H7 (cell line): ENCODE measurements around the gene SEC31A. TPM values are rescaled to one million over a fixed set of nuclear protein-coding genes. Genes with fewer than 3 reads are reported as not detected.
"Not testable (repeated sequence)": the region's sequence is repeated elsewhere in the genome, so short reads cannot be mapped to it uniquely, and the experiment has no call there.

Experiments used
- DNase-seq: peaks from one replicate; pipeline ENCODE4 v3.0.0; 2012
- H3K27me3 ChIP-seq: 2 replicates; pipeline ENCODE4 v1.6.0; 2011; ENCODE audit warnings: mild to moderate bottlenecking, low read length; ENCODE audit not compliant: control insufficient read depth, insufficient read depth
- H3K36me3 ChIP-seq: replicated peaks from 2 replicates; pipeline ENCODE4 v1.5.1; 2011; ENCODE audit warnings: low read length; ENCODE audit not compliant: control insufficient read depth, insufficient read depth
- H3K4me3 ChIP-seq: 2 replicates; pipeline ENCODE4 v1.5.1; 2011; ENCODE audit warnings: low read depth, mild to moderate bottlenecking, control low read depth, low read length, moderate library complexity; ENCODE audit not compliant: insufficient read depth
- total RNA-seq: library from RNA; depleted of rRNA; stranded (reverse); fragments of >200 nt; shearing (Covaris generic); gene quantifications from 2 replicates; pipeline ENCODE4 v1.2.3, GENCODE V29; 2014

The SEC31A gene
- total RNA-seq, 1 experiment from 2014 or later, result 117 TPM

GRCh38 chr4:82868572-82868971, 22.4 kb downstream of the SEC31A start:
- H3K27me3 ChIP-seq, result no peaks in the 10 kb centered on the region
- H3K4me3 ChIP-seq, result no peak overlapping the region
- no peak for DNase-seq
- H3K36me3 ChIP-seq, result peaks cover 28% of the 10 kb centered on the region

- Histone ChIP-seq H3K27me3 (no peaks in the 10 kb centered on the region), H3K36me3 (peaks cover 29% of the 10 kb centered on the region), H3K4me3 (no peak overlapping the region)
- no peak for DNase-seq
These were observed 24.1 kb downstream of the SEC31A start for GRCh38 chr4:82866706-82867385.

DNA sequence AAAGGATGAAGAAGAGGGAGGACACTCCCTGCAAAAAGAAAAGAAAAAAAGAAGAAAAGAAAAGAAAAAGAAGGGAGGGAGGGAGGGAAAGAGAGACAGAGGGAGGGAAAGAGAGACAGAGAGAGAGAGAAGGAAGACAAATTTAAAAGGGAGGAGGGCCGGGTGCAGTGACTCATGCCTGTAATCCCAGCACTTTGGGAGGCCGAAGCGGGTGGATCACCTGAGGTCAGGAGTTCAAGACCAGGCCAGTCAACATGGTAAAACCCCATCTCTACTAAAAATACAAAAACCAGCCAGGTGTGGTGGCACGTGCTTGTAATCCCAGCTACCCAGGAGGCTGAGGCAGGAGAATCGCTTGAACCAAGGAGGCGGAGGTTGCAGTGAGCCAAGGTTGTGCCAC, 24.9 kb downstream of the SEC31A start:
- peaks cover 24% of the 10 kb centered on the region for H3K36me3 ChIP-seq
- H3K4me3 ChIP-seq, H3K27me3 ChIP-seq, DNase-seq: not testable (repeated sequence)

DNA sequence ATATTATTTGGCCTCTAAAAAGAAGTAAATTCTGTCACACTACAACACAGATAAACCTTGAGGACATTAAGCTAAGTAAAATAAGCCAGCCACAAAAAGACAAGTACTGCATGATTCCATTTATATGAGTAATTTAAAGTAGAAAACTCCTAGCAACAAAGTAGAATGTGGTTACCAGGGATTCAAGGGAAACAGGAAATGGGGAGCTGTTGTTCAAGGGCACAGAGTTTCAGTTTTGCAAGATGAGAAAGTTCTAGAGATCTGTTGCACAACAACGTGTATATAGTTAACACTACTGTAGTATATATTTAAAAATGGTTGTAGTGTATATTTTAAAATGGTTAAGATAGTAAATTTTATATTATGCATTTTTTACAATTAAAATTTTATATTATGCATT, 25.4 kb downstream of the SEC31A start:
- no peaks in the 10 kb centered on the region for H3K27me3 ChIP-seq
- peaks cover 20% of the 10 kb centered on the region for H3K36me3 ChIP-seq
- no peak for DNase-seq
- H3K4me3 ChIP-seq, result no peak overlapping the region

DNA sequence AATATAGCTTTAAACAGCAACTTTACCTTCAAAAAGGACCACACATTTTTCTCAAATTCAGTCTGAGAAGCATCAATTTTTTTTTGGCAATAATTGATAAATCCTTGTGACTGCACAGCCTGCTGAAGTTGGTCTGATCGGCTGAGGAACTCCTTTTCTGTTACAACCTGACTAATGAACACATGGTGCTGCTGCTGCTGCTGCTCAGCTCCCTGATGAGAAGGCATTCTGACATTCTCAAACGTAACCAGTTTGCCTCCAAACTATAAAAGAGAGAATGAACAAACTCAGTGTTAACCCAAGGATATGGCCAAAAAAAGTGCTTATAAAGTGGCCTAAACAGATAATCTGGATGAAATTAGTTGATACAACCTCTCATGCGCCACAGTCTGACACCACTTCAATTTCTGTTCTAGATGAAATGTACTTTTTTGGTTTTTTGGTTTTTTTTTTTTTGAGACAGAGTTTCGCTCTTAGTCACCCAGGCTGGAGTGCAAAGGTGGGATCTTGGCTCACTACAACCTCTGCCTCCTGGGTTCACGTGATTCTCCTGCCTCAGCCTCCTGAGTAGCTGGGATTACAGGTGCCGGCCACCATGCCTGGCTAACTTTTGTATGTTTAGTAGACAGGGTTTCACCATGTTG, 26.5 kb downstream of the SEC31A start:
- peaks cover 18% of the 10 kb centered on the region for H3K36me3 ChIP-seq
- H3K27me3 ChIP-seq, result no peaks in the 10 kb centered on the region

DNA sequence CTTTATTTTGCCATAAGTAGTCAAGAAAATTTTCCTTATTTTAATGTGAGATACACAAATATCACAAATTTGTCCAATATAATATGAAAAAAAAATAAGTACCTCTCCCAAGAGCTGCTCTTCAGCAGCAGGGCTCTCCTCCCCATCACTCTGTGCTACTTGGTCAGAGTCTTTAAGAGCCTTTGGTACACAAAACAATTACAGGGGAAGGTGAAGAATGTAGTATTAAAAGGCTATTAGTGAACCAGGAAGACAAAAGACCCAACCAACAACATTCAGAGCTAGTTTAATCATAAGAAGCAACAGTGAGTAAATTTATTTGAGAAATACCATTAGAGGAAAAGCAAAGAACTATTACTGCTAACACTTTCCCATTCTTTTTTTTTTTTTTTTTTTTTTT, 29.4 kb downstream of the SEC31A start:
- Histone ChIP-seq H3K36me3 (peaks cover 17% of the 10 kb centered on the region), H3K27me3 (no peaks in the 10 kb centered on the region), H3K4me3 (no peak overlapping the region)
- DNase-seq, result no peak

More for the DNA sequence above, 26.5 kb downstream of the SEC31A start:
- no peak for DNase-seq
- no peak overlapping the region for H3K4me3 ChIP-seq

- peaks cover 10% of the 10 kb centered on the region for H3K36me3 ChIP-seq
These were observed 30.5 kb downstream of the SEC31A start for GRCh38 chr4:82860487-82860886.

DNA sequence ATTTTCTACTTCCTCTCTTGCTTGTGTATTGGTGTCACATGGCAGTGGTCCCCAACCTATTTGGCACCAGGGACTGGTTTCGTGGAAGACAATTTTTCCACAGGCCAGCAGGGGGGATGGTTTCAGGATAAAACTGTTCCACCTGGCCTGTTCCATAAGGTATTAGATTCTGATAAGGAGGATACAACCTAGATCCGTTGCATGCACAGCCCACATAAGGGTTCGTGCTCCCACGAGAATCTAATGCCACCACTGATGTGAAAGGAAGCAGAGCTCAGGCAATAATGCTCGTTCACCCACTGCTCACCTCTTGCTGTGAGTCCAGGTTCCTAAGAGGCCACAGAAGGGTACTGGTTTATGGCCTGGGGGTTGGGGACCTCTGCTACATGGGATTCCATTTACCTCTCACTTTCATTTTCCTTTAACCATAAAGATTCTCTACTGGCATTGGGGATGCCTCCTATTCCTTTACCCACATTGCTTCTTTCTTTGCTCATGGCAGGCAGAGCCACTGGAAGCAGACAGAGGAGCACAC, 38.1 kb downstream of the SEC31A start:
- DNase-seq, result no peak
- H3K27me3 ChIP-seq, result no peaks in the 10 kb centered on the region
- no peak overlapping the region for H3K4me3 ChIP-seq
- H3K36me3 ChIP-seq, result peaks cover 27% of the 10 kb centered on the region

More at GRCh38 chr4:82860487-82860886, 30.5 kb downstream of the SEC31A start:
- not testable (repeated sequence) for H3K4me3 ChIP-seq, DNase-seq, H3K27me3 ChIP-seq

- H3K4me3 ChIP-seq, result no peak overlapping the region
- peaks cover 28% of the 10 kb centered on the region for H3K36me3 ChIP-seq
- H3K27me3 ChIP-seq, result no peaks in the 10 kb centered on the region
- DNase-seq, result peak; percentile 26
These were observed 38.8 kb downstream of the SEC31A start for GRCh38 chr4:82851885-82852750.

GRCh38 chr4:82851318-82851717, 39.6 kb downstream of the SEC31A start:
- peaks cover 29% of the 10 kb centered on the region for H3K36me3 ChIP-seq
- no peak overlapping the region for H3K4me3 ChIP-seq
- no peaks in the 10 kb centered on the region for H3K27me3 ChIP-seq
- no peak for DNase-seq

DNA sequence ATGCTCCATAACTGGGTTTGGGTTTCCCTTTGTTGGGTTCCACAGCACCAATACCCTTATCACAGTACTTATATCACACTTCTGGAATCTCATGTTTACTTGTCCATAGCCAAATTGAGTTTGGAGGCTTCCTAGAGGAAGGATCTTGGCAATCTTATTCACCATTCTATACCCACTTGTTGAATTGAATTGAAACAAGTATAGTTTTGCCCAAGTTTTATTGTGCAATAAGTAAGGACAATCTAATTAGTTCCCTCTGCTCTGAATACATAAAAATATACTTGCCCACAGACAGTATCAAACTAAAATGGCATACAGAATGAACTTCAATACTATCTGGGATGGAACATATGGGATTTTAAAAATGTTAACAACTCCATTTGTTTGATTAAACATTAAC, 40.3 kb downstream of the SEC31A start:
- H3K36me3 ChIP-seq, result peaks cover 29% of the 10 kb centered on the region

GRCh38 chr4:82848706-82849105, 42.2 kb downstream of the SEC31A start:
- H3K4me3 ChIP-seq, result no peak overlapping the region
- no peaks in the 10 kb centered on the region for H3K27me3 ChIP-seq
- H3K36me3 ChIP-seq, result peaks cover 31% of the 10 kb centered on the region
- DNase-seq, result no peak

More for the DNA sequence above, 40.3 kb downstream of the SEC31A start:
- Histone ChIP-seq H3K4me3 (no peak overlapping the region), H3K27me3 (no peaks in the 10 kb centered on the region)
- no peak for DNase-seq

DNA sequence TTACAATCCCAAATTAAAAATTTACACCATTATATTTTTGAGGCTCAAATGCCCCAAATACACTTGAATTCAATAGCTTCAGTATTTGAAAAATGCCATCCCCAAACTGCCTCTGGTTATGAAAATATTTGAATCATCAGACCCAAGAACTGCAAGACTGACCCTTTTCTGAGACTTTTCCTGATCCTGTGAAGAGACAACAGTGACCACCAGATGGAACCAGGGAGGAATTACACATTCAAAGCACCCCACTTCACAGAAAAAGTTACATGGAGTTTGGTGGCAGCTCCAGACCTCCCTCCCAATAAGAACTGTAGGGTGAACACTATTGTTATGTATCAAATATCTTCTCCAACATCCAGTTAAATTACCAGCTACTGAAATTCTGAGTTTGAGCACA, 48.4 kb downstream of the SEC31A start:
- DNase-seq, result peak; percentile 24
- Histone ChIP-seq H3K4me3 (no peak overlapping the region), H3K27me3 (no peaks in the 10 kb centered on the region), H3K36me3 (peaks cover 29% of the 10 kb centered on the region)

DNA sequence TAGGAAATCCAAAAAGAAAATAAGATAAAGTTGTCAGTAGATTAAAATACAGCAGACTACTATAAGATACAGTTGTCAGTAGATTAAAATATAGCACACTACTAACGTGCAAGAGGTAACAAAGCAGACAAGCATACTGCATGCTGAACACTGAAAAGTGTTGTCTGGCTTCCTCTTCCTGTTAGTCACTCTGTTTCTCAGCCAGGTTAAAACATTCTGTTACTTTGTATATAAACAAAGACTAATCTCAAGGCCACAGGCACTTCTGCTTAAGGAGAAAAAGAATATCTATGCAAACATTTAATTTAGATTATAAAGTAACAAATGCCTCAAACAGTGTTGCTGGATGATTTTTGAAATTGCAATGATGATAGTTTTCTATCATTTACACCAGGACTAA, 51.3 kb downstream of the SEC31A start:
- peaks cover 23% of the 10 kb centered on the region for H3K36me3 ChIP-seq
- DNase-seq, result no peak
- no peak overlapping the region for H3K4me3 ChIP-seq

More for the DNA sequence above, 51.3 kb downstream of the SEC31A start:
- H3K27me3 ChIP-seq, result no peaks in the 10 kb centered on the region
